ENCODE data around the gene DSG4.

GRCh38 chr18:31401156-31402025, 24.8 kb downstream of the DSG4 start:
- no peak for TF ChIP-seq CTCF (IDR thresholded peaks at IDR 0.05)
- no peak for TF ChIP-seq POLR2A (IDR thresholded peaks at IDR 0.05)

Measured in lower leg skin (tissue), 3 donors.